ENCODE data around the gene NR2F1. TPM values are rescaled to one million over a fixed set of nuclear protein-coding genes. Genes with fewer than 3 reads are reported as not detected.

The NR2F1 gene
- total RNA-seq, 3 donors from 2014 or later: 0.08 to 0.21 (median 0.10) TPM

- ATAC-seq (no peak), DNase-seq (no peak)
- peaks cover 30% of the 10 kb centered on the region for H3K27me3 Mint-ChIP-seq (ENCODE audit: low read depth)
- H3K9me3 Mint-ChIP-seq: no peaks in the 10 kb centered on the region
- peaks cover 15% of the 10 kb centered on the region for H3K4me1 Mint-ChIP-seq (ENCODE audit: low read depth)
- no peaks in the 10 kb centered on the region for H3K36me3 Mint-ChIP-seq (ENCODE audit: insufficient read depth)
- no peak overlapping the region for H3K4me3 Mint-ChIP-seq
These were observed 33.6 kb downstream of the NR2F1 start for GRCh38 chr5:93616538-93617174.

DNA sequence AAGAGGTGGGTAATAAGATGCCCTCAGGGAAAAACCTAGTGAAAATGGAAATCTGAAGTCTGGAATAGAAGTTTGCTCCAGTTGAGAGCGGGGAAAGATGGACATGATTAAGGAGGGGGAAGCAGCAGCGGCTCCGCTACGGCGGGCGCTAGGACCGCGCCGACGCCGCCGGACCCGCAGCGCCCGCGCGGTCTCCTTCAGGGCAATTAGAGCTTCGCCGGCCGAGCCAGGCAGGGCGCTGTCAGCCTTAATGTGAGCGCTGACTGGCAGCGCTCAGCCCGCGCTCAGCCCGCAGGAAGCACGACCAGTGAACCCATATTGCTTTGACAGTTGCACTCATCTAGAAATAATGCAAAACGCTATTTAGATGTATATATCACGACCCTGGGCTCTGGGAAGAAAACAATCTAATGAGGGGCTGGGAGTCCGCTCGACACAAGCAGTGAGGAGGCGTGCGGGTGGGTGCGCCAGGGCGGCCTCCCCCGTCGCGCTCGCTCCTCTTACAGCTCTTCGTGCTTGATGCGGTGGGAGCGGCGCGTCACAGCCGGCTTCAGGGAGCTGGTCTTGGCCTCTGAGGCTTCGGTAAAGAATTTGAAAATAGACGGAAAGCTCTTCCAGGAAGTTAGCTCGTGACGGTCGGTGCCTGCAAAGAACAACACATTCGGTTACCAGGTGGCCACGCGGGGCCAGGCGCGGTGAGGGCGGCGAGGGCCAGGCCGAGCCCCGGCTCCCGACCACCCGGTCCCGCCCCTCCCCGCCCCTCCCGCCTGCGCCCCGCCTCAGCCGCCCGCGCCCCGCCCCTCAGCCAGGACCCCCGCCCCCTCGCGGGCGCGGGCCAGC, 37.7 kb downstream of the NR2F1 start:
- Mint-ChIP-seq H3K27me3 (ENCODE audit: low read depth) (peaks cover 4% of the 10 kb centered on the region), H3K4me1 (ENCODE audit: low read depth) (peaks cover 29% of the 10 kb centered on the region), H3K36me3 (ENCODE audit: insufficient read depth) (no peaks in the 10 kb centered on the region), H3K9me3 (no peaks in the 10 kb centered on the region), H3K4me3 (peak overlapping the region; percentile 84)
- DNase-seq (peak; percentile 36), ATAC-seq (peak; percentile 77 to 82)

DNA sequence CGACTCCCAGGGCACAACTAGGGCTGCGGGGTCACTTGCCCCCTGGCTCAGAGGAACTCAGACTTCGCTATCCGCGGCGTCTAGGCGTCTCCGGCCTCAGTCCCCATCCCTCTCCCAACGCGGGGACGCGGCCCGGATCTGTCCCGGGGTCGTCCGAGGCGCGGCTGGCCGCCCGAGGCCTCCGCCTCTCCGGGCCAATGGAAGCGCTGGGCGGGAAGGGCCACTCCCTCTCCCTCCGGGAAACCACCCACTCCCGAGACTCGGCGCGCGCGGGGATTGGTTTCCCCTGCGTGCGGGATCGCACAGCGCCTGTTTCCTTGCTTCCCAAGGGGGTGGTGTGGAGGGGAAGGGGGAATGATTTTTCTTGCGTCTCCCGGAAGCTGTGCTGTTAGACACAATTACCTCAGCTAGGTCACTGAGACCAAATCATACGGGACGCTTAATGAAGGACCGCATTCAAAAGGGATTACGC, 38.3 kb downstream of the NR2F1 start:
- peak overlapping the region; percentile 48 for H3K4me3 Mint-ChIP-seq
- no peaks in the 10 kb centered on the region for H3K36me3 Mint-ChIP-seq (ENCODE audit: insufficient read depth)
- DNase-seq: no peak
- ATAC-seq: peak in 1 of 2 donors; percentile 33
- no peaks in the 10 kb centered on the region for H3K9me3 Mint-ChIP-seq
- peaks cover 29% of the 10 kb centered on the region for H3K4me1 Mint-ChIP-seq (ENCODE audit: low read depth)
- peaks cover 4% of the 10 kb centered on the region for H3K27me3 Mint-ChIP-seq (ENCODE audit: low read depth)

- H3K27me3 Mint-ChIP-seq (ENCODE audit: low read depth): peaks cover 4% of the 10 kb centered on the region
- no peaks in the 10 kb centered on the region for H3K36me3 Mint-ChIP-seq (ENCODE audit: insufficient read depth)
- DNase-seq (no peak), ATAC-seq (peak; percentile 31 to 46)
- no peaks in the 10 kb centered on the region for H3K9me3 Mint-ChIP-seq
- H3K4me1 Mint-ChIP-seq (ENCODE audit: low read depth): peaks cover 29% of the 10 kb centered on the region
- no peak overlapping the region for H3K4me3 Mint-ChIP-seq
These were observed 39.3 kb downstream of the NR2F1 start for GRCh38 chr5:93622240-93622885.

GRCh38 chr5:93623153-93623552, 40.1 kb downstream of the NR2F1 start:
- no peaks in the 10 kb centered on the region for H3K9me3 Mint-ChIP-seq

DNA sequence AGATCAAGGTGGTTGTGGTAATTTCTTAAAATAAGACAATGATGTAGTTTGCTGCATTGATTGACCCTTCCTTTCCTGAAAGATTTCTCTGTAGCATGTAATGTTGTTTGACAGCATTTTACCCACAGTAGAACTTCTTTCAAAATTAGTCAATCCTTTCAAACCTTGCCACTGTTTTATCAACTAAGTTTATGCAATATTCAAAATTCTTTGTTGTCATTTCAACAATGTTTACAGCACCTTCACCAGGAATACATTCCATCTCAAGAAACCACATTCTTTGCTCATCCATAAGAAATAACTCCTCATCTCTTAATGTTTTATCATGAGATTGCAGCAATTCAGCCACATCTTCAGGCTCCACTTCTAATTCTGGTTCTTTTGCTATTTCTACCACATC, 43.8 kb downstream of the NR2F1 start:
- H3K27me3 Mint-ChIP-seq (ENCODE audit: low read depth): no peaks in the 10 kb centered on the region
- H3K4me1 Mint-ChIP-seq (ENCODE audit: low read depth): peaks cover 16% of the 10 kb centered on the region
- no peak overlapping the region for H3K4me3 Mint-ChIP-seq

More at GRCh38 chr5:93623153-93623552, 40.1 kb downstream of the NR2F1 start:
- Mint-ChIP-seq H3K27me3 (ENCODE audit: low read depth) (peaks cover 4% of the 10 kb centered on the region), H3K36me3 (ENCODE audit: insufficient read depth) (no peaks in the 10 kb centered on the region), H3K4me1 (ENCODE audit: low read depth) (peaks cover 29% of the 10 kb centered on the region), H3K4me3 (no peak overlapping the region)
- DNase-seq (no peak), ATAC-seq (peak in 1 of 2 donors; percentile 38)

GRCh38 chr5:93632327-93632726, 49.3 kb downstream of the NR2F1 start:
- Mint-ChIP-seq H3K4me1 (ENCODE audit: low read depth) (peaks cover 2% of the 10 kb centered on the region), H3K4me3 (no peak overlapping the region), H3K36me3 (ENCODE audit: insufficient read depth) (peaks cover 16% of the 10 kb centered on the region), H3K27me3 (ENCODE audit: low read depth) (no peaks in the 10 kb centered on the region), H3K9me3 (no peaks in the 10 kb centered on the region)
- no peak for DNase-seq
- ATAC-seq: no peak

More for the DNA sequence above, 43.8 kb downstream of the NR2F1 start:
- no peak for DNase-seq
- no peak for ATAC-seq
- Mint-ChIP-seq H3K9me3 (no peaks in the 10 kb centered on the region), H3K36me3 (ENCODE audit: insufficient read depth) (peaks cover 8% of the 10 kb centered on the region)

- Mint-ChIP-seq H3K9me3 (no peaks in the 10 kb centered on the region), H3K4me3 (no peak overlapping the region), H3K27me3 (ENCODE audit: low read depth) (no peaks in the 10 kb centered on the region), H3K36me3 (ENCODE audit: insufficient read depth) (peaks cover 9% of the 10 kb centered on the region), H3K4me1 (ENCODE audit: low read depth) (peaks cover 2% of the 10 kb centered on the region)
- DNase-seq (no peak), ATAC-seq (no peak)
These were observed 53.0 kb downstream of the NR2F1 start for GRCh38 chr5:93635991-93636390.

DNA sequence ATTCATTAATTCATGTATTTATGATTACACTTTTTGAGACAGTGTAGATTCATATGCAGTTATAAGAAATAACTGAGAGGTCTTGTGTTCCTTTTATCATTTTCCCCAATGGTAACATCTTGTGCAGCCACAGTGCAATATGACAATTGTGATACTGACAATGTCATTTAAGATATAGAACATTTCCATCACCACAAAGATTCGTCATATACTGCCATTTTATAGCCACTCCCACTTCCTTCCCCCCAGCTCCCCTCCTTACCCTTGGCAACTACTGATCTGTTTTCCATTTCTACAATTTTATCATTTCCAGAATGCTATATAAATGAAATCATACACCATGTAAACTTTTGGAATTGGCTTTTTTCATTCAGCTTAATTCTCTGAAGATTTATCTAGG, 53.8 kb downstream of the NR2F1 start:
- peaks cover 2% of the 10 kb centered on the region for H3K4me1 Mint-ChIP-seq (ENCODE audit: low read depth)
- H3K36me3 Mint-ChIP-seq (ENCODE audit: insufficient read depth): peaks cover 9% of the 10 kb centered on the region
- DNase-seq (no peak), ATAC-seq (no peak)
- H3K27me3 Mint-ChIP-seq (ENCODE audit: low read depth): no peaks in the 10 kb centered on the region
- no peak overlapping the region for H3K4me3 Mint-ChIP-seq
- no peaks in the 10 kb centered on the region for H3K9me3 Mint-ChIP-seq

DNA sequence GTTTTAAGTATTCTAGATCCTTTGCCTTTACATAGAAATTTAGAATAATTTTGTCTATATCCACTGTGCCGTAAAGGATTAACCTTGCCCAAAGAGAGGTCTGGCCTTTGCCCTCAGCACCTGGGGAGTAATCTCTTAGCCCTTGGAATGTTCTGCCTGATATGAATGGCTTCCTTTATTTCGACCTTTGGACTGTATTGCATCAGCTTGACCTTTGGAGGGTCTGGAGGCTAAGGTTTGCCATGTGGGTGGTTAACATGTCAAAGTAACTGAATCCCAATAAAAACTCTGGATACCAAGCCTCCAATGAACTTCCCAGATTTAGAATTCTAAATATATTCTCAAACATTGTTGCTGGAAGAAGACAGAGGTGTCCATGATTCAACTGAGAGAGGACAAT, 54.7 kb downstream of the NR2F1 start:
- H3K9me3 Mint-ChIP-seq: no peaks in the 10 kb centered on the region
- H3K4me3 Mint-ChIP-seq: no peak overlapping the region
- ATAC-seq (no peak), DNase-seq (no peak)
- H3K27me3 Mint-ChIP-seq (ENCODE audit: low read depth): no peaks in the 10 kb centered on the region
- H3K4me1 Mint-ChIP-seq (ENCODE audit: low read depth): peaks cover 2% of the 10 kb centered on the region
- peaks cover 5% of the 10 kb centered on the region for H3K36me3 Mint-ChIP-seq (ENCODE audit: insufficient read depth)

DNA sequence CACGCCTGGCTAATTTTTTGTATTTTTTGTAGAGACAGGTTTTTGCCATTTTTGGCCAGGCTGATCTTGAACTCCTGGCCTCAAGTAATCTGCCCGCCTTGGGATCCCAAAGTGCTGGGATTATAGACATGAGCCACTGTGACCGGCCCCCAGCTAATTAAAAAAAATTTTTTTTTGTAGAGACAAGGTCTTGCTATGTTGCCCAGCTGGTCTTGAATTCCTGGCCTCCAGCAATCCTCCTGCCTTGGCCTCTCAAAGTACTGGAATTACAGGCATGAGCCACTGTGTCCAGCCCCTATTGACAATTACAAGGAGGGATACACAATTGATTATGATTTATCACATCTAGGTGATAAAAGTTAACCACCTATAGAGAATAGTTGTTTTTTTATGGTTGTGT, 59.5 kb downstream of the NR2F1 start:
- Mint-ChIP-seq H3K36me3 (ENCODE audit: insufficient read depth) (peaks cover 3% of the 10 kb centered on the region), H3K4me1 (ENCODE audit: low read depth) (no peaks in the 10 kb centered on the region), H3K9me3 (no peaks in the 10 kb centered on the region), H3K27me3 (ENCODE audit: low read depth) (no peaks in the 10 kb centered on the region), H3K4me3 (no peak overlapping the region)
- no peak for ATAC-seq
- no peak for DNase-seq

Other genes with a start within 250 kb of the NR2F1 start
- not detected for gene NR2F1-AS1, start 2.0 kb upstream of the NR2F1 start, total RNA-seq
- gene POU5F2, start 158.4 kb downstream of the NR2F1 start, total RNA-seq: under 1 TPM; 0.27 to 0.30 (median 0.29) TPM

Data from activated T-cell treated with anti-CD3 and anti-CD28 coated beads, Interleukin-2, amount 50 U/mL, for 4 hours (primary cell).